IPS-20b (cell line): ENCODE data around the gene OR2W1.

Experiments
- H3K27ac ChIP-seq: one replicate; pipeline ENCODE4 v1.5.1; 2013; ENCODE audit warnings: low read length
- H3K27me3 ChIP-seq: 2 replicates; pipeline ENCODE4 v1.6.1; 2013; ENCODE audit warnings: mild to moderate bottlenecking, low read length, inconsistent platforms; ENCODE audit not compliant: insufficient read depth
- H3K36me3 ChIP-seq: 2 replicates; pipeline ENCODE4 v1.6.1; 2013; ENCODE audit warnings: low read depth, mild to moderate bottlenecking, inconsistent platforms, low read length, moderate library complexity; ENCODE audit not compliant: insufficient read depth
- H3K4me1 ChIP-seq: 2 replicates; pipeline ENCODE4 v1.6.1; 2013; ENCODE audit warnings: mild to moderate bottlenecking, control low read depth, inconsistent platforms, low read length, moderate library complexity; ENCODE audit not compliant: insufficient read depth
- H3K4me3 ChIP-seq: 2 replicates; pipeline ENCODE4 v1.5.1; 2013; ENCODE audit warnings: mild to moderate bottlenecking, low read length, inconsistent platforms
- H3K9ac ChIP-seq: 2 replicates; pipeline ENCODE4 v1.6.1; 2013; ENCODE audit warnings: low read depth, mild to moderate bottlenecking, inconsistent platforms, low read length, moderate library complexity
- H3K9me3 ChIP-seq: 2 replicates; pipeline ENCODE4 v1.6.1; 2013; ENCODE audit warnings: mild to moderate bottlenecking, low read depth, low read length, inconsistent platforms; ENCODE audit not compliant: insufficient read depth

The OR2W1 gene

GRCh38 chr6:28995093-28995650 lies 49.8 kb downstream of the OR2W1 start:
- H3K36me3 ChIP-seq, result no peaks in the 10 kb centered on the region
- no peak overlapping the region for H3K27ac ChIP-seq
- H3K9ac ChIP-seq, result no peak overlapping the region
- H3K9me3 ChIP-seq, result no peaks in the 10 kb centered on the region
- no peaks in the 10 kb centered on the region for H3K4me1 ChIP-seq
- H3K4me3 ChIP-seq, result no peak overlapping the region
- no peaks in the 10 kb centered on the region for H3K27me3 ChIP-seq
